Testis (tissue), 3 donors: ENCODE measurements around the gene PROSER2. TPM values are rescaled to one million over a fixed set of nuclear protein-coding genes. Genes with fewer than 3 reads are reported as not detected.

Experiments used
- DNase-seq: peaks from one replicate; pipeline ENCODE4 v3.0.0-alpha.2; 2019
- H3K27ac ChIP-seq, 2 donors: fragments of 200-600 bp; sonication (generic); one replicate each; pipeline ENCODE4 v1.5.1; 2019
- H3K27me3 ChIP-seq: fragments of 200-600 bp; sonication (generic); one replicate; pipeline ENCODE4 v1.5.1; 2019
- H3K36me3 ChIP-seq: fragments of 200-600 bp; sonication (generic); one replicate; pipeline ENCODE4 v1.5.1; 2017; ENCODE audit warnings: low read depth; ENCODE audit errors: missing control alignments
- H3K4me1 ChIP-seq: fragments of 200-600 bp; sonication (generic); one replicate; pipeline ENCODE4 v1.5.1; 2019
- H3K4me3 ChIP-seq, 2 donors: fragments of 200-600 bp; sonication (generic); one replicate each; pipeline ENCODE4 v1.5.1; 2017 to 2019
- H3K9me3 ChIP-seq: fragments of 200-600 bp; sonication (generic); one replicate; pipeline ENCODE4 v1.5.1; 2017
- POLR2A ChIP-seq: fragments of 450-650 bp; IDR thresholded peaks from one replicate; pipeline ENCODE4 v1.6.1; 2017; ENCODE audit warnings: antibody characterized with exemption, mild to moderate bottlenecking, moderate library complexity
- WGBS, 2 donors: methylation state at CpG; one replicate each; pipeline ENCODE4 v1.1.5; 2018; 5-methylcytosine and 5-hydroxymethylcytosine counted together
- intact Hi-C: fragments of 100-400 bp; cut with DNase I; formaldehyde crosslinking; loops from one replicate; pipeline ENCODE4 v1.15.1; 2023; ENCODE audit warnings: low total_unique reads
- polyA plus RNA-seq: library from polyadenylated mRNA; stranded (reverse); fragments of 350-450 nt; fragmentation: Illumina TruSeq; extraction: RNeasy Lipid Tissue Mini Kit (QIAGEN cat#74804); gene quantifications from one replicate; pipeline ENCODE4 v1.2.3, GENCODE V29; 2014; ENCODE audit warnings: low read depth, low replicate concordance; ENCODE audit not compliant: insufficient read depth
- total RNA-seq, 2 donors: library from RNA; depleted of rRNA; stranded (reverse); fragments of >200 nt; gene quantifications; one replicate each; pipeline ENCODE4 v1.2.3, GENCODE V29; 2016
- TF ChIP-seq, protein P1 (sequence below), 3 experiments: fragments of 450-650 bp in 2 of 3; fragments of 200-600 bp in 1 of 3; sonication (generic) in 1 of 3; IDR thresholded peaks; one replicate each; pipeline ENCODE4 v1.5.1; 2016 to 2019; ENCODE audit warnings: antibody characterized with exemption in 3 of 3, mild to moderate bottlenecking in 2 of 3, moderate library complexity in 1 of 3

Gene PROSER2
- total and polyA plus RNA-seq, 3 donors from 2014 or later, result 7.8 to 21.4 (median 15.6) TPM

GRCh38 chr10:11906714-11907113 lies 83.6 kb downstream of the PROSER2 start:
- H3K36me3 ChIP-seq, result no peaks in the 10 kb centered on the region
- 42 to 54% methylated on average over 8 of the region's 8 CpGs for WGBS, 2 donors
- no peaks in the 10 kb centered on the region for H3K27me3 ChIP-seq
- H3K9me3 ChIP-seq, result no peaks in the 10 kb centered on the region
- no peak overlapping the region for H3K4me3 ChIP-seq
- intact Hi-C loops, result no loop called here
- TF ChIP-seq, protein P1, sequence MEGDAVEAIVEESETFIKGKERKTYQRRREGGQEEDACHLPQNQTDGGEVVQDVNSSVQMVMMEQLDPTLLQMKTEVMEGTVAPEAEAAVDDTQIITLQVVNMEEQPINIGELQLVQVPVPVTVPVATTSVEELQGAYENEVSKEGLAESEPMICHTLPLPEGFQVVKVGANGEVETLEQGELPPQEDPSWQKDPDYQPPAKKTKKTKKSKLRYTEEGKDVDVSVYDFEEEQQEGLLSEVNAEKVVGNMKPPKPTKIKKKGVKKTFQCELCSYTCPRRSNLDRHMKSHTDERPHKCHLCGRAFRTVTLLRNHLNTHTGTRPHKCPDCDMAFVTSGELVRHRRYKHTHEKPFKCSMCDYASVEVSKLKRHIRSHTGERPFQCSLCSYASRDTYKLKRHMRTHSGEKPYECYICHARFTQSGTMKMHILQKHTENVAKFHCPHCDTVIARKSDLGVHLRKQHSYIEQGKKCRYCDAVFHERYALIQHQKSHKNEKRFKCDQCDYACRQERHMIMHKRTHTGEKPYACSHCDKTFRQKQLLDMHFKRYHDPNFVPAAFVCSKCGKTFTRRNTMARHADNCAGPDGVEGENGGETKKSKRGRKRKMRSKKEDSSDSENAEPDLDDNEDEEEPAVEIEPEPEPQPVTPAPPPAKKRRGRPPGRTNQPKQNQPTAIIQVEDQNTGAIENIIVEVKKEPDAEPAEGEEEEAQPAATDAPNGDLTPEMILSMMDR (IDR thresholded peaks at IDR 0.05), result no peak
- TF ChIP-seq POLR2A, result no peak
- DNase-seq, result no peak
- no peak overlapping the region for H3K27ac ChIP-seq
- H3K4me1 ChIP-seq, result no peaks in the 10 kb centered on the region

- no peaks in the 10 kb centered on the region for H3K27me3 ChIP-seq
- no peaks in the 10 kb centered on the region for H3K36me3 ChIP-seq
- no peaks in the 10 kb centered on the region for H3K4me1 ChIP-seq
- TF ChIP-seq, protein P1 (IDR thresholded peaks at IDR 0.05), result no peak
- TF ChIP-seq POLR2A, result no peak
- intact Hi-C loops, result no loop called here
- no peak overlapping the region for H3K4me3 ChIP-seq
- H3K27ac ChIP-seq, result no peak overlapping the region
- no peaks in the 10 kb centered on the region for H3K9me3 ChIP-seq
- 86 to 95% methylated on average over 7 to 14 of the region's 18 CpGs for WGBS, 2 donors
- DNase-seq, result no peak
Observed at GRCh38 chr10:11907914-11908313, 84.8 kb downstream of the PROSER2 start.

DNA sequence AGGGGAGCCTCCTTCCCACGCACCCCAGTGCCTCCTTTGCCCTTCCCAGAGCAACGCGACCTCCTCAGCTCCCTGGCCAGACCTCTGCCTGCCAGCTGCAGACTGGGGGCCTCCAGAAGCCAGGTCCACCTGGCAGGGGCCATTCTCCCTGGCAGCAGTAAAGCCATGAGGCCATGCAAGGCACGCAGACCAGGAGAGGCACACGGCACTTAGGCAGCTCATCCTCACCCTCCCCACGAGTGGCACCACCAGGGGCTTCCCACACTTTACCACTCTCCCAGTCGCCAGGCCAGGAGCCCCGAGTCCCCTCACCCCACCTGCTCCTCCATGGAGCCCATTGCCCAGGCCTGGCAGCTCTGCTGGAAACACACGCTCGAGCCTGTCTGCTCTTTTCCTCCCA lies 85.4 kb downstream of the PROSER2 start:
- intact Hi-C loops, result no loop called here
- Histone ChIP-seq H3K36me3 (no peaks in the 10 kb centered on the region), H3K27me3 (no peaks in the 10 kb centered on the region), H3K9me3 (no peaks in the 10 kb centered on the region), H3K4me3 (no peak overlapping the region), H3K27ac (no peak overlapping the region), H3K4me1 (no peaks in the 10 kb centered on the region)
- TF ChIP-seq, protein P1 (IDR thresholded peaks at IDR 0.05), result no peak
- TF ChIP-seq POLR2A, result no peak
- DNase-seq, result no peak
- WGBS, 2 donors, result 92 to 93% methylated on average over 7 to 10 of the region's 10 CpGs

GRCh38 chr10:11908991-11909390 lies 85.8 kb downstream of the PROSER2 start:
- TF ChIP-seq, protein P1 (IDR thresholded peaks at IDR 0.05), result no peak
- TF ChIP-seq POLR2A, result no peak
- WGBS, 2 donors, result 94 to 95% methylated on average over 11 of the region's 11 CpGs
- Histone ChIP-seq H3K9me3 (no peaks in the 10 kb centered on the region), H3K4me1 (no peaks in the 10 kb centered on the region), H3K27ac (no peak overlapping the region), H3K4me3 (no peak overlapping the region), H3K27me3 (no peaks in the 10 kb centered on the region), H3K36me3 (no peaks in the 10 kb centered on the region)
- DNase-seq, result no peak
- intact Hi-C loops, result no loop called here

GRCh38 chr10:11909618-11910017 lies 86.5 kb downstream of the PROSER2 start:
- intact Hi-C loops, result no loop called here
- no peaks in the 10 kb centered on the region for H3K9me3 ChIP-seq
- TF ChIP-seq, protein P1 (IDR thresholded peaks at IDR 0.05), result no peak
- no peak for TF ChIP-seq POLR2A
- H3K27ac ChIP-seq, result no peak overlapping the region
- no peak overlapping the region for H3K4me3 ChIP-seq
- 58 to 75% methylated on average over 6 to 10 of the region's 10 CpGs for WGBS, 2 donors
- H3K27me3 ChIP-seq, result no peaks in the 10 kb centered on the region
- H3K4me1 ChIP-seq, result no peaks in the 10 kb centered on the region
- no peak for DNase-seq
- H3K36me3 ChIP-seq, result no peaks in the 10 kb centered on the region
